Gastroesophageal sphincter (tissue), 3 donors: ENCODE results near the gene FAM53B.

Experiments used
- CTCF ChIP-seq, 4 experiments: fragments of 200-600 bp in 2 of 4; fragments of 450-650 bp in 2 of 4; sonication (generic) in 1 of 4; IDR thresholded peaks; one replicate each; pipeline ENCODE4 v1.5.1; 2017 to 2019; ENCODE audit warnings: antibody characterized with exemption in 4 of 4, mild to moderate bottlenecking in 2 of 4, moderate library complexity in 2 of 4
- EP300 ChIP-seq: sonication (generic); formaldehyde crosslinking; IDR thresholded peaks from one replicate; pipeline ENCODE4 v1.6.1; 2017; ENCODE audit warnings: antibody characterized with exemption, mild to moderate bottlenecking
- POLR2A ChIP-seq, 2 donors: fragments of 450-650 bp; IDR thresholded peaks; one replicate each; pipeline ENCODE4 v1.6.1; 2017; ENCODE audit warnings: antibody characterized with exemption in 2 of 2, mild to moderate bottlenecking in 2 of 2, moderate library complexity in 1 of 2
- POLR2AphosphoS5 ChIP-seq: sonication (generic); formaldehyde crosslinking; IDR thresholded peaks from one replicate; pipeline ENCODE4 v1.6.1; 2017; ENCODE audit warnings: antibody characterized with exemption

GRCh38 chr10:124626759-124627380 is 117.3 kb downstream of the FAM53B start:
- TF ChIP-seq CTCF (IDR thresholded peaks at IDR 0.05): no peak
- TF ChIP-seq POLR2A (IDR thresholded peaks at IDR 0.05): no peak
- TF ChIP-seq EP300: no peak
- TF ChIP-seq POLR2AphosphoS5: no peak
